ENCODE measurements around the gene RREB1.
"Not testable (repeated sequence)": the region's sequence is repeated elsewhere in the genome, so short reads cannot be mapped to it uniquely, and the experiment has no call there.

RREB1 gene

DNA sequence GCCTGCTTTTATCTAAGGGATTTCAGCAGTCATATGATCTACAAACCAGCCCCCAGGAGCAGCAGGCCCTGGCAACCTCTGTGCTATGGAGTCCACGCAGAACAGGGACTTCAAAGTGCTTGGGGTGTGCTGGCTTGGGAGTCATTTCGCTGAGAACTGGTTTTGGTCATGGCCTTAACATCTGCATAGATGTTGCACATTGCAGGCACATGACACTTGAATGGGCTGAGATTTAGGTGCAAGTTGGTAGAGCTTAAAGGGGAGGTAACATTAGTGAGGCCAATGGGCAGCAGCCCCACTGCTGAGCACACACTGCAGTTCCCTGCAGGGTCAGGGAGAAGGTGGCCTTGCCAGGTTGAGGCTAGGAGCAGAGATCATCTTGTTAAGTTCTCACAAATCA lies 43.6 kb downstream of the RREB1 start:
- DNase-seq (ENCODE audit: low read depth), result no peak
- TF ChIP-seq CTCF (conservative IDR thresholded peaks at IDR 0.05; ENCODE audit: low read length), result no peak

GRCh38 chr6:7152462-7152861 lies 44.7 kb downstream of the RREB1 start:
- no peak for DNase-seq (ENCODE audit: low read depth)
- no peak for TF ChIP-seq CTCF (conservative IDR thresholded peaks at IDR 0.05; ENCODE audit: low read length)

More for the DNA sequence above, 43.6 kb downstream of the RREB1 start:
- H3K4me3 ChIP-seq (ENCODE audit: low read length), result no peak overlapping the region

DNA sequence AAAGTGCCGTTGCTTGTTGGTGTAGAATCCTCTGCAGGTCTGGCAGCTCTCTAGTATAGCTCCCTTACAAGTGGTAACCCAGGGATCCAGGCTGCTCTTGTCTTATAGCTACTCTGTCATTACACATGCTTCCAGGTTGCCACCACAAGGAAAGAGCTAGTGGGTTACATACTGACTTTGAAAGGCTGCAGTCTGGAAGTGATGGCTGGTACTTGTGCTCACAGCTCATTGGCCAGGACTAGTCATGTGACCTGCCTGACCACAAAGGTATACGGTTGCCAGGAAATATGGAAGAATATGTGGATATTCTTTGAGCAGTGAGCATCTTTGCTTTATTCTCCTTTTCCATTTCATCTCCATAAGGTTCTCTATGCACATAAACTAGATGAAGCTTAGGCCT lies 46.0 kb downstream of the RREB1 start:
- H3K4me3 ChIP-seq (ENCODE audit: low read length), result no peak overlapping the region
- no peak for TF ChIP-seq CTCF (conservative IDR thresholded peaks at IDR 0.05; ENCODE audit: low read length)
- DNase-seq (ENCODE audit: low read depth), result no peak

More at GRCh38 chr6:7152462-7152861, 44.7 kb downstream of the RREB1 start:
- no peak overlapping the region for H3K4me3 ChIP-seq (ENCODE audit: low read length)

DNA sequence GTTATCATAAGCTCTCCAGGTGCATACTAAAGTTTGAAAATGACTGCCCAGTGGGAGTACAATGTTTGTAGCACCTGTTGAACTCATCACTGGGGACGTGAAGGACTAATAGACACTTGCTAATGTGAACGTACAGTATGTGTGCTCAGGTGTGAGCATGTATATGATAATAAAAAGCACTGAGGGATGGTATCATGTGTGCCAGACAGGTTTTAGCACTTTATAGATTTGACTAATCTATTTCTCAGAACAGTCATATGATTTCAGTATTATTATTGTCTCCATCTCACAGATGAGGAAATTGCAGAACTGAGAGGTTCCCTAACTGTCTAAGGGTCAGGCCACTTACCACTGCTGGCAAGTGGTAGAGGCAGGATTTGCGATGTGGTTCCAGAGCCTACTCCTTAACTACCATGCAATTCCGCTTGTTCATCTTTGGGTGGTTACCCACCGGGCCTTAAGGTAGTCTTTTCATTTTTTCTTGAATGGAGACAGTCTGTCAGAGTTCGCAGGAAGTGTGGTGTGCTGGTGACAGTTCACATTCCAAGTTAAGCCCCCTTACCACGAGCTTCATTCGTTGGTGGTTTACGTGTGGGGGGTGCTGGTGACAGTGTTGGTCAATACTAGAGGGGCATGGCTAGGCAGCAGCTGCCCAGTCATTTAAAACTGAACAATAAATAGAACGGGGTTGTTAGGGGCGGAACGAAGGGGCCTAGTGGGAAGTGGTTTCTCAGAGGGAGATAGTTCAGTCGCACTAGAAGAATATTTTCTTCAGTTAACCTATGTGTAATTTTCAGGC lies 46.8 kb downstream of the RREB1 start:
- H3K4me3 ChIP-seq (ENCODE audit: low read length), result no peak overlapping the region
- no peak for TF ChIP-seq CTCF (conservative IDR thresholded peaks at IDR 0.05; ENCODE audit: low read length)
- DNase-seq (ENCODE audit: low read depth), result no peak

GRCh38 chr6:7155871-7156579 lies 48.3 kb downstream of the RREB1 start:
- DNase-seq (ENCODE audit: low read depth), result no peak
- H3K4me3 ChIP-seq (ENCODE audit: low read length), result no peak overlapping the region
- TF ChIP-seq CTCF (conservative IDR thresholded peaks at IDR 0.05; ENCODE audit: low read length), result no peak

GRCh38 chr6:7156643-7157278 lies 49.0 kb downstream of the RREB1 start:
- peak overlapping the region; percentile 46 for H3K4me3 ChIP-seq (ENCODE audit: low read length)
- peak; percentile 93 for DNase-seq (ENCODE audit: low read depth)
- TF ChIP-seq CTCF (conservative IDR thresholded peaks at IDR 0.05; ENCODE audit: low read length), result no peak

DNA sequence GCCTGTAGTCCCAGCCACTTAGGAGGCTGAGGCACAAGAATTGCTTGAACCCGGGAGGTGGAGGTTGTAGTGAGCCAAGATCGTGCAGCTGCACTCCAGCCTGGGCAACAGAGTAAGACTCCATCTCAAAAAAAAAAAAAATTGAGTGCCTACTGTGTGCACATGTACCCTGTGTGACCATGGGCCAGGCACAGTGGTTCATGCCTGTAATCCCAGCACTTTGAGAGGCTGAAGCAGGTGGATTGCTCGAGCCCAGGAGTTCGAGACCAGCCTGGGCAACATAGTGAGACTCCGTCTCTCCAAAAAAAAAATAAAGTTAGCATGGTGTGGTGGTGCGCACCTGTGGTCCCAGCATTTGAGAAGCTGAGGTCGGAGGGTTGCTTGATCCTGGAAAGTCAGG lies 49.5 kb downstream of the RREB1 start:
- H3K4me3 ChIP-seq (ENCODE audit: low read length); DNase-seq (ENCODE audit: low read depth): not testable (repeated sequence)

All from AG10803 (cell line).